NCI-H2227 (cell line): Measurements from ENCODE around the gene ZNF443.
"Not testable (repeated sequence)": the region's sequence is repeated elsewhere in the genome, so short reads cannot be mapped to it uniquely, and the experiment has no call there.

Experiments
- DNase-seq: peaks from one replicate; lab custom pipeline; 2025; ENCODE audit not compliant: unreplicated experiment; lab: John Stamatoyannopoulos, UW

ZNF443 gene

GRCh38 chr19:12440541-12441316 is at the start of gene ZNF443:
TSS of gene ZNF443 (minus strand) at chr19:12441021. CDS start at chr19:12440914, 107 bp downstream.
- DNase-seq, result peak; percentile 96

DNA sequence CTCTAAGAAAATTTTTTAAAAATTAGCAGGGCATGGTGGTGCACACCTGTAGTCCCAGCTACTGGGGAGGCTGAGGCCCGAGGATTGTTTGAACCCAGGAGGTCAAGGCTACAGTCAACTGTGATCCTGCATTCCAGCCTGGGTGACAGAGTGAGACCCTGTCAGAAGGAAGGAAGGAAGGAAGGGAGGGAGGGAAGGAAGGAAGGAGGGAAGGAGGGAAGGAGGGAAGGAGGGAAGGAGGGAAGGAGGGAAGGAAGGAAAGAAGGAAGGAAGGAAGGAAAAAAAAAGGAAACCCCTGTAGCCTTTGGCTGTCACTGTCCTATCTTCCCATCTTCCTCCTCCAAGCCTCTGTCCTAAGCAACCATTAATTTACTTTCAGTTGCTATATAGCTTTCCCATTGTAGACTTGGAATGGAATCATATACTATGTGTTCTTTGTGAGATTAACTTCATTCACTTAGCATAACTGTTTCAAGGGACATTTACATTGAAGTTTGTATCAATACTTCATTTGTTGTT is 45.5 kb upstream of the ZNF443 start:
- not testable (repeated sequence) for DNase-seq

DNA sequence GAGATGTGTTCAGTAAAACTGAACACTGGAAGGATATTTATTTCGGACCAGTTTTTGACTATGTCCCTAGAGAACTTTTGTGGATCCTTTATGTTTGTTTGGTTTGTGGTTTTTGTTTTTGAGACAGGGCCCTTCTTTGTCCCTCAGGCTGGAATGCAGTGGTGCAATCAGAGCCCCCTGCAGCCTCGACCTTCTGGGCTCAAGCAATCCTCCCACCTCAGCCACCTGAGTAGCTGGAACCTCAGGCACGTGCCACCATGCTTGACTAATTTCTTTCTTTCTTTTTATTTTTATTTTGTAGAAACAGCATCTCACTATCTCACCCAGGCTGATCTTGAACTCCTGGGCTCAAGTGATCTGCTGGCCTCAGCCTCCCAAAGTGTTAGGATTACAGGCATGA is 44.8 kb upstream of the ZNF443 start:
- no peak for DNase-seq

GRCh38 chr19:12485052-12485416 is 44.2 kb upstream of the ZNF443 start:
- DNase-seq, result no peak

DNA sequence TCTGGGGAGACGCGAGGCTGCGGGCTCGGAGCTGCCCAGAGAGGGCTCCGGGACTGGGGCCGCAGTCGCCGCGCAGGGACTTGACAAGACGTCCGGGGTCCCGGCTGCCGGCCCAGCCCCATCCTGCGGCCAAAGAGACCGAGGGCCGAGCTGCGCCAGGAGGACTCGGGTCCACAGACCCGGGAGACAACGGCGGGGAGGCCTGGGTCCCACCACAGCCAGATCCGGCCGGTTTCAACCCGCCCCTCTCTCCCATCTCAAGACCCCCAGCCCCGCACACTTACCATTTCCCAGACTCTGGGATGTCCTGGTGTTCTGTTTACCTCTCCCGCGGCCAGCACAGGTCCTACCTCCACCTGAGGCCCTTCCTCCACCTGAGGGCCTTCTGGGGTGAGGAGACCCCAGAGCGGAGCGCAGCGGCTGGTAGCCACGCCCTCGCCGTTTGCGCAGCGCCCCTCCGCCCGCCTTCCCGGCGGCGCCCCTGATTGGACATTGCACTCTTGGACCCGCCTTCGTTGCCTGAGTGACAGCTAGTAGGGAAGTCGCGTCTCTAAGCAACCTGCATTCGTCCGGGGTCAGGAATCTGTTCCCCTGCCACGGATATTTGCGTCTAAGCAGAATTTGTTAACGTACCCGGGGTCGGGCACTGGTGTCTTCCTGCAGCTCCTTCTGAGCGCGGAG is 43.7 kb upstream of the ZNF443 start, which contains the start of gene ZNF709:
ZNF709 (minus strand) TSS at position 446 of the 681 bp plus-strand sequence; CDS start at position 287, 159 bp downstream.
- peak; percentile 91 for DNase-seq

- no peak for DNase-seq
Observed at GRCh38 chr19:12484011-12484370, 43.2 kb upstream of the ZNF443 start.

DNA sequence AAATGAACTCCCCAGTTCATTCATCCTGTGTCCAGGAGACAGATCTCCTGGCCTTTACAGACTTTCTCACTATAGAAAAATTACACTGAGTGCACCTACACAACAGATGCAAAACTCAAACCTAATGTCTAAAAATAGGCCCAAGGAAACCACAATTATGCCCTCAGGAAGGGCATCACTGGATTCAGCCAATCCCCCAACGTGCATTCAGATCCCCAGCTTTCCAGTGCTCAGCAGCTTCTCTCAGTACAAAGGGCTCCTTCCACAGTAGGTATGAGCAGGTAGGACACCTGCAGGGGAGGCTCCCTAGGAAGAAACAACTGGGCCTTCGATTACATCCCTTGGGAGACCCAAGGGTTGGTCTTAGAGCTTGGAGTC is 41.7 kb upstream of the ZNF443 start:
- DNase-seq, result no peak

DNA sequence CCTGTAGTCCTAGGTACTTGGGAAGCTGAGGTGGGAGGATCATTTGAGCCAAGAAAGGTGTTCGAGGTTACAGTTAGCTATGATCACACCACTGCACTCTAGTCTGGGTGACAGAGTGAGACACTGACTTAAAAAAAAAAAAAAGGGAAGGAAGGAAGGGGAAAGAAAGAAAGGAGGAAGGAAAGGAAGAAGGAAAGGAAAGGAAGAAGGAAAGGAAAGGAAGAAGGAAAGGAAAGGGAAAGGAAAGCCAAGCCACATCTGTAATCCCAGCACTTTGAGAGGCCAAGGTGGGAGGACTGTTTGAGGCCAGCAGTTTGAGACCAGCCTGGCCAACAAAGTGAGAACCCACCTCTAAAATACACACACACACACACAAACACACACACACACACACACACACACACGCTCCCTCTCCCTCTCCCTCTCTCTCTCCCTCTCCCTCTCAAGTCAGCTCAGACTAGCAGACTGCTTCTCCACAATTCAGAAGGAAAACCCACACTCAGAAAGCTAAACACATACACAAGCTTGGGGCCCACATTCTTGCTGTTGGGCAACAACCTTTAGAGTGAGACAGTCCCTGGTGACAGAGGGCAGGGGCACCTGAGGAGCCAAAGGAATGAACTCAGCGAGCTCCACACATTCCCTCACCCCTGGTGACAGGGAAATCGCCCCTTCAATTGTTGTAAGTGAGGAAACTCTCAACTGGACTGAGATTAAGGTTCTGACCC is 41.1 kb upstream of the ZNF443 start:
- no peak for DNase-seq

GRCh38 chr19:12478234-12478941 is 37.6 kb upstream of the ZNF443 start:
- DNase-seq, result no peak

- DNase-seq, result not testable (repeated sequence)
Observed at GRCh38 chr19:12467651-12468050, 26.8 kb upstream of the ZNF443 start.

DNA sequence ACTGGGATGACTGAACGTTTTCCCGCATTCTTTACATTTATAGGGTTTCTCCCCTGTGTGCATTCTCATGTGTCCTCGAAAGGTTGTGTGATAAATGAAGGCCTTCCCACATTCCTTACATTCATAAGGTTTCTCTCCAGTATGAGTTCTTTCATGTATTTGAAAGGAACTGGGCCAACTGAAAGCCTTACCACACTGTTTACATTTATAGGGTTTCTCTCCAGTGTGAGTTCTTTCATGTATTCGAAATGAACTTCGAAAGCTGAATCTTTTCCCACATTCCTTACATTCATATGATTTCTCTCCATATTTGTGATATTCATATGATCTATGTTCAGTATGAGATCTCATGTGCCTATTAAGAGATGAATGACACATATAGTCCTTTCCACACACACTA is 24.4 kb upstream of the ZNF443 start:
- no peak for DNase-seq

DNA sequence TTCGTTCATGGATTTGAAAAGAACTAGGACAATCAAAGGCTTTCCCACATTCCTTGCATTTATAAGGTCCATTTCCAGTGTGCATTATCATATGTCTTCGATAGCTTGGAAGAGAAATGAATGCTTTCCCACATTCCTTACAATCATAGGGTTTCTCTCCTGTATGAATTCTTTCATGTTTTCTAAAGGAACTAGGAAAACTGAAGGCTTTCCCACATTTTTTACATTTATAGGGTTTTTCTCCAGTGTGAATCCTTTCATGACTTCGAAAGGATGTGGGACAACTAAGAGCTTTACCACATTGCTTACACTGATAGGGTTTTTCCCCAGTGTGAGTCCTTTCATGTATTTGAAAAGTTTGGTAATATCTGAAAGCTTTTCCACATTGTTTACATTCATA is 23.9 kb upstream of the ZNF443 start:
- DNase-seq, result no peak

DNA sequence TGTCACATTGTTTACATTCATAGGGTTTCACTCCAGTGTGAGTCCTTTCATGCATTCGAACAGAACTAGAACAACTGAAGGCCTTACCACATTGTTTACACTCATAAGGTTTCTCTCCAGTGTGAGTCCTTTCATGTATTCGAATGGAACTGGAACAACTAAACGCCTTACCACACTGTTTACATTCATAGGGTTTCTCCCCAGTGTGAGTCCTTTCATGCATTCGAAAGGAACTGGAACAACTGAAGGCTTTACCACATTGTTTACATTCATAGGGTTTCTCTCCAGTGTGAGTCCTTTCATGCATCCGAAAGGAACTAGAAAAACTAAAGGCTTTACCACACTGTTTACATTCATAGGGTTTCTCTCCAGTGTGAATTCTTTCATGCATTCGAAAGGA is 23.3 kb upstream of the ZNF443 start:
- DNase-seq, result not testable (repeated sequence)

GRCh38 chr19:12453495-12453894 is 12.7 kb upstream of the ZNF443 start:
- DNase-seq, result no peak

DNA sequence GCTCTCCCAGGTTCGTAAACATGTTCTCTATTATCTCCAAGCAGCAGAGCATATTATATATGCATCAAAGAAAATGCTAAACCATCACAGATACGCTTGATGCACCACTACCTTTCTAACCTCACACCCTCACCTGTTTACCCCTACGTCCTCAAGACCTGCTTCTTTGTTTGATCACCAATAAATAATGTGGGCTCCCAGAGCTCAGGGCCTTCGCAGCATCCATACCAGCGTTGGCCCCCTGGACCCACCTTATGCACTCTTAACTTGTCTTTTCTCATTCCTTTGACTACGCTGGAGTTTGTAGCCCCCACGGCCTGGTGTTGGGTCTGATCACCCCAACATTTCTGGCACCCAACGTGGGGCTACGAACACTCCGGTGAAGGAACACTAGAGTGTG is 10.0 kb upstream of the ZNF443 start:
- no peak for DNase-seq

DNA sequence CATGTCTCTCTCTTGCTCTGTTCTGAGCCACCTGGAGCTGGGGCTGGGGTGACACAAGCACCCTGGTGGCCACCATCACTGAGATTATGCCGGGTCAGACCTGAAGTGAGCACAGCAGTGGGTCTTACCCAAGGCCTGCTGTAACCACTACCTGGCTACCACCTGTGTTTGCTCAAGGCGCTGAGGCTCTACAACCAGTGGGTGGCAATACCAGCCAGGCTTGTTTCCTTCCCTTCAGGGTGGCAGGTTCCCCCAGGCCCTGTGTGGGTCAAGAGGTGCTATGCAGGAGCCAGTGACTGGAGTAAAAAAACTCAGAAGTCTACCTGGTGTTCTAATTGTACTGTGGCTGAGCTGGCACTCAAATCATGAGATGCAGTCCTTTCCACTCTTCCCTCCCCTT is 8.0 kb upstream of the ZNF443 start:
- DNase-seq, result no peak

- DNase-seq, result peak; percentile 6
Observed at GRCh38 chr19:12439686-12440540, 908 bp downstream of the ZNF443 start.

DNA sequence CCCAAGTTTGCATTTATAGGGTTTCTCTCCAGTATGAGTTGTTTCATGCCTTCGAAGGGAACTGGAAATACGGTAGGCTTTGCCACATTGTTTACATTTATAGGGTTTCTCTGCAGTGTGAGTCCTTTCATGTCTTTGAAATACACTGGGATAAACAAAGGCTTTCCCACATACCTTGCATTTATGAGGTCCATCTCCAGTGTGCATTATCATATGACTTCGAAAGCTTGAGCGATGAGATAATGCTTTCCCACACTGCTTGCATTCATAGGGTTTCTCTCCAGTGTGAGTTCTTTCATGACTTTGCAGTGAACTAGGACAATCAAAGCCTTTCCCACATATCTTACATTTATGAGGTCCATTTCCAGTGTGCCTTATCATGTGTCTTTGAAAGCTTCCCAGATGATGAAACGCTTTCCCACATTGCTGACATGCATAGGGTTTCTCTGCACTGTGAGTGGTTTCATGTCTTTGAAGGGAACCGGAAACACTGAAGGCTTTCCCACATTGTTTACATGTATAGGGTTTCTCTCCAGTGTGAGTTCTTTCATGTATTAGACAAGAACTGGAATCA is 10.0 kb downstream of the ZNF443 start:
- DNase-seq, result not testable (repeated sequence)

- no peak for DNase-seq
Observed at GRCh38 chr19:12425888-12426274, 14.9 kb downstream of the ZNF443 start.
